Adrenal gland (tissue), 12 donors: ENCODE measurements around the gene GPS1. TPM values are rescaled to one million over a fixed set of nuclear protein-coding genes. Genes with fewer than 3 reads are reported as not detected.
A peak's percentile ranks its signal among the peaks of the same experiment; 100 is the strongest.

ENCODE experiments used
- DNase-seq, 7 donors: peaks; one replicate each; pipeline ENCODE4 v3.0.0-alpha.2; 2019 to 2020
- H3K27ac ChIP-seq, 5 donors: fragments of 200-600 bp; sonication (generic) in 4 of 5; 1 replicate in 3 of 5; 2 replicates in 2 of 5; pipeline versions ENCODE4 v1.5.1 to v1.8.0; 2016 to 2020; ENCODE audit warnings: mild to moderate bottlenecking in 1 of 5
- H3K27me3 ChIP-seq: fragments of 200-600 bp; 2 replicates; pipeline ENCODE4 v1.8.0; 2021
- H3K36me3 ChIP-seq, 2 donors: fragments of 200-600 bp; replicated peaks in 1 of 2; 1 replicate in 1 of 2; 2 replicates in 1 of 2; pipeline versions ENCODE4 v1.5.1 to v1.8.0; 2018 to 2022
- H3K4me1 ChIP-seq, 2 donors: fragments of 200-600 bp; replicated peaks in 1 of 2; 1 replicate in 1 of 2; 2 replicates in 1 of 2; pipeline versions ENCODE4 v1.5.1 to v1.8.0; 2018 to 2021
- H3K4me3 ChIP-seq, 4 donors: fragments of 200-600 bp; sonication (generic) in 3 of 4; one replicate each; pipeline ENCODE4 v1.5.1; 2016 to 2018
- H3K9me3 ChIP-seq, 3 donors: fragments of 200-600 bp; sonication (generic) in 1 of 3; replicated peaks in 1 of 3; 1 replicate in 2 of 3; 2 replicates in 1 of 3; pipeline versions ENCODE4 v1.5.1 to v1.8.0; 2016 to 2021
- CTCF ChIP-seq, 6 experiments: fragments of 450-650 bp in 4 of 6; fragments of 200-600 bp in 2 of 6; sonication (generic) in 1 of 6; IDR thresholded peaks; 1 replicate in 5 of 6; 2 replicates in 1 of 6; pipeline versions ENCODE4 v1.5.1 to v1.8.0; 2016 to 2021; ENCODE audit warnings: antibody characterized with exemption in 6 of 6, mild to moderate bottlenecking in 2 of 6, moderate library complexity in 1 of 6
- POLR2A ChIP-seq, 2 donors: fragments of 450-650 bp; IDR thresholded peaks; one replicate each; pipeline ENCODE4 v1.6.1; 2017; ENCODE audit warnings: antibody characterized with exemption in 2 of 2, mild to moderate bottlenecking in 2 of 2, moderate library complexity in 1 of 2
- WGBS, 4 donors: extraction: QIAGEN DNeasy Blood & Tissue Kit in 2 of 4; methylation state at CpG; one replicate each; pipeline versions ENCODE4 v1.1.5 to v1.1.7; 2013 to 2017; 5-methylcytosine and 5-hydroxymethylcytosine counted together
- intact Hi-C, 2 donors: fragments of 100-400 bp; cut with DNase I; formaldehyde crosslinking; loops; one replicate each; pipeline versions ENCODE4 v1.14.1 to v1.15.0; 2022 to 2023
- polyA plus RNA-seq, 3 donors: library from polyadenylated mRNA; stranded (reverse); fragments of 200-250 nt in 2 of 3; fragments of 350-450 nt in 1 of 3; fragmentation: Illumina TruSeq in 1 of 3; extraction: RNeasy Lipid Tissue Mini Kit (QIAGEN cat#74804) in 1 of 3; gene quantifications; one replicate each; pipeline ENCODE4 v1.2.3, GENCODE V29; 2013 to 2014
- total RNA-seq, 9 donors: library from RNA; depleted of rRNA in 4 of 9; stranded (reverse); fragments of >200 nt in 4 of 9; fragments of 120-200 nt in 1 of 9; fragmentation: NEBNext Ultra II Directional in 1 of 9; extraction: Animal tissue kit (Norgen Biotek cat#: 25700) in 1 of 9; gene quantifications; one replicate each; pipeline versions ENCODE4 v1.1.0 to v1.2.4, GENCODE V29; 2013 to 2023
- donor health status: healthy with polysubstance abuse.
- donor health status: Bipolar disorder and iron deficiency.
- donor health status: DM: yes; HTN: yes; CAD: no.
- donor health status: DM: no; HTN: no; CAD: no.
- donor health status: DM: no; HTN: no; CAD: no.
- donor health status: DM: yes; HTN: yes; CAD: no.

Gene GPS1
- total and polyA plus RNA-seq, 12 donors = 37.4 to 305 (median 113) TPM

- intact Hi-C loops = no loop called here
- Histone ChIP-seq H3K4me1 (peaks cover 28 to 52% of the 10 kb centered on the region in 2 donors), H3K27me3 (no peaks in the 10 kb centered on the region), H3K9me3 (no peaks in the 10 kb centered on the region), H3K36me3 (peaks cover 0 to 3% of the 10 kb centered on the region in 2 donors), H3K4me3 (no peak overlapping the region), H3K27ac (peak overlapping the region in 2 of 5 donors; percentile 47 to 52)
- DNase-seq = peak in 2 of 7 donors; percentile 22 to 29
- WGBS, 4 donors = 88 to 91% (median 90%) methylated on average over 12 to 35 of the region's 35 CpGs
- TF ChIP-seq CTCF (IDR thresholded peaks at IDR 0.05) = no peak
- no peak for TF ChIP-seq POLR2A (IDR thresholded peaks at IDR 0.05)
Measured at GRCh38 chr17:82100502-82101298, 49.0 kb downstream of the GPS1 start.

GRCh38 chr17:82101301-82101715, 49.6 kb downstream of the GPS1 start:
- Histone ChIP-seq H3K27ac (peak overlapping the region in 2 of 5 donors; percentile 47 to 52), H3K4me3 (no peak overlapping the region), H3K4me1 (peaks cover 28 to 56% of the 10 kb centered on the region in 2 donors), H3K27me3 (no peaks in the 10 kb centered on the region), H3K9me3 (no peaks in the 10 kb centered on the region), H3K36me3 (no peaks in the 10 kb centered on the region)
- peak in 4 of 7 donors; percentile 20 to 76 (median 34) for DNase-seq
- WGBS, 4 donors = 50 to 79% (median 64%) methylated on average over 4 to 10 of the region's 10 CpGs
- intact Hi-C loops = no loop called here
- TF ChIP-seq CTCF (IDR thresholded peaks at IDR 0.05) = no peak
- no peak for TF ChIP-seq POLR2A (IDR thresholded peaks at IDR 0.05)

GRCh38 chr17:82101767-82102679, 50.3 kb downstream of the GPS1 start:
- Histone ChIP-seq H3K27ac (peak overlapping the region in 2 of 5 donors; percentile 47 to 52), H3K27me3 (no peaks in the 10 kb centered on the region), H3K4me1 (peaks cover 24 to 56% of the 10 kb centered on the region in 2 donors), H3K36me3 (no peaks in the 10 kb centered on the region), H3K4me3 (no peak overlapping the region), H3K9me3 (no peaks in the 10 kb centered on the region)
- DNase-seq = peak in 4 of 7 donors; percentile 27 to 43 (median 36)
- intact Hi-C loops = no loop called here
- TF ChIP-seq CTCF (IDR thresholded peaks at IDR 0.05) (no peak), POLR2A (IDR thresholded peaks at IDR 0.05) (no peak)
- WGBS, 4 donors = 61 to 73% (median 64%) methylated on average over 12 to 18 of the region's 18 CpGs
